GM12878 (cell line): ENCODE results near the gene LIPE. TPM values are rescaled to one million over a fixed set of nuclear protein-coding genes. Genes with fewer than 3 reads are reported as not detected.

Experiments
- CBFB ChIP-seq: IDR thresholded peaks from 2 replicates; pipeline ENCODE4 v1.6.1; 2016; ENCODE audit warnings: antibody characterized with exemption, low read depth
- CTCF ChIP-seq, 3 experiments: IDR thresholded peaks in 2 of 3; conservative IDR thresholded peaks in 1 of 3; 2 replicates each; pipeline ENCODE4 v1.5.1; 2011; ENCODE audit warnings: low read depth in 3 of 3, low read length in 3 of 3, mild to moderate bottlenecking in 3 of 3, control low read depth in 2 of 3, moderate library complexity in 2 of 3, inconsistent platforms in 1 of 3, mixed read lengths in 1 of 3; ENCODE audit not compliant: control insufficient read depth in 2 of 3, insufficient read depth in 1 of 3; ENCODE audit errors: extremely low read depth in 1 of 3
- ETV6 ChIP-seq, 2 experiments: fragments of 450-650 bp in 1 of 2; IDR thresholded peaks in 1 of 2; conservative IDR thresholded peaks in 1 of 2; 2 replicates each; pipeline ENCODE4 v1.6.1; 2014; ENCODE audit warnings: antibody characterized with exemption in 1 of 2, borderline replicate concordance in 1 of 2, low read depth in 1 of 2, mild to moderate bottlenecking in 1 of 2, moderate library complexity in 1 of 2
- HDGF ChIP-seq: fragments of 450-650 bp; IDR thresholded peaks from 2 replicates; pipeline ENCODE4 v1.6.1; 2016; ENCODE audit warnings: antibody characterized with exemption
- IKZF1 ChIP-seq: fragments of 450-650 bp; conservative IDR thresholded peaks from 2 replicates; pipeline ENCODE4 v1.6.1; 2017; ENCODE audit warnings: antibody characterized with exemption, mild to moderate bottlenecking
- IKZF2 ChIP-seq, 2 experiments: fragments of 450-650 bp; IDR thresholded peaks; 2 replicates each; pipeline ENCODE4 v1.6.1; 2017; ENCODE audit warnings: mild to moderate bottlenecking in 2 of 2, moderate library complexity in 2 of 2
- YBX1 ChIP-seq: fragments of 450-650 bp; IDR thresholded peaks from 2 replicates; pipeline ENCODE4 v1.6.1; 2016; ENCODE audit warnings: antibody characterized with exemption
- YY1 ChIP-seq: IDR thresholded peaks from 2 replicates; pipeline ENCODE4 v1.6.1; 2011; ENCODE audit warnings: low read depth, mild to moderate bottlenecking, low read length
- ZNF687 ChIP-seq: fragments of 450-650 bp; IDR thresholded peaks from 2 replicates; pipeline ENCODE4 v1.6.1; 2017; ENCODE audit warnings: mild to moderate bottlenecking, moderate library complexity
- polyA plus RNA-seq, 11 experiments: library from polyadenylated mRNA; depleted of rRNA in 4 of 11; unstranded in 6 of 11; stranded (reverse) in 5 of 11; fragments of >200 nt; fragmentation: Nextera tagmentation in 4 of 11; fragmentation: Illumina TruSeq in 1 of 11; extraction: Ambion mirVana in 4 of 11; extraction: Trizol in 1 of 11; gene quantifications; 1 replicate in 1 of 11; 2 replicates in 10 of 11; pipeline versions ENCODE4 v1.2.1 to v1.2.3, GENCODE V29; 2011 to 2016; ENCODE audit warnings: inconsistent platforms in 2 of 11, missing spikeins in 2 of 11, low read depth in 1 of 11
- total RNA-seq, 4 experiments: library from RNA; depleted of rRNA in 3 of 4; stranded (reverse); fragments of >200 nt in 3 of 4; fragmentation: Illumina TruSeq in 1 of 4; extraction: Trizol in 1 of 4; gene quantifications; 2 replicates each; pipeline versions ENCODE4 v1.2.1 to v1.2.3, GENCODE V29; 2013 to 2021

Gene LIPE
- total and polyA plus RNA-seq, 10 of the 15 experiments (the other 5 are each of a cell fraction or from before 2014, with no cell fraction given): 0.02 to 33.3 (median 9.5) TPM

- TF ChIP-seq CTCF (IDR thresholded peaks at IDR 0.05 in 2 of 3, conservative IDR thresholded peaks at IDR 0.05 in 1 of 3; ENCODE audit: control insufficient read depth in 2 of 3, extremely low read depth in 1 of 3, insufficient read depth in 1 of 3, low read depth in 3 of 3, low read length in 3 of 3): peak; percentile 73 to 76 (median 74)
- no peak for TF ChIP-seq ETV6 (conservative IDR thresholded peaks at IDR 0.05 in 1 of 2, IDR thresholded peaks at IDR 0.05 in 1 of 2; ENCODE audit: borderline replicate concordance in 1 of 2, low read depth in 1 of 2)
- TF ChIP-seq ZNF687: peak; percentile 41; the same call in 1 of the 2 replicates
- peak; percentile 69; the same call in 1 of the 2 replicates for TF ChIP-seq HDGF
- no peak for TF ChIP-seq CBFB
- peak; percentile 52 for TF ChIP-seq IKZF1
- TF ChIP-seq IKZF2 (IDR thresholded peaks at IDR 0.05): peak in 1 of 2 experiments; percentile 39; a peak in 1 of 4 replicates
- 0 out of 2 replicates have a peak, but pooled peaks have one; percentile 23 for TF ChIP-seq YY1
- no peak for TF ChIP-seq YBX1
These were observed 25.6 kb downstream of the LIPE start (continued) for GRCh38 chr19:42401365-42402303.
